Measurements from ENCODE around the gene PSPN. TPM values are rescaled to one million over a fixed set of nuclear protein-coding genes. Genes with fewer than 3 reads are reported as not detected.

Gene PSPN, protein sequence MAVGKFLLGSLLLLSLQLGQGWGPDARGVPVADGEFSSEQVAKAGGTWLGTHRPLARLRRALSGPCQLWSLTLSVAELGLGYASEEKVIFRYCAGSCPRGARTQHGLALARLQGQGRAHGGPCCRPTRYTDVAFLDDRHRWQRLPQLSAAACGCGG
- 1 to 10 TPM; 1.9 to 3.5 (median 3.0) TPM for polyA plus RNA-seq (ENCODE audit: insufficient read length in 4 of 4)

DNA sequence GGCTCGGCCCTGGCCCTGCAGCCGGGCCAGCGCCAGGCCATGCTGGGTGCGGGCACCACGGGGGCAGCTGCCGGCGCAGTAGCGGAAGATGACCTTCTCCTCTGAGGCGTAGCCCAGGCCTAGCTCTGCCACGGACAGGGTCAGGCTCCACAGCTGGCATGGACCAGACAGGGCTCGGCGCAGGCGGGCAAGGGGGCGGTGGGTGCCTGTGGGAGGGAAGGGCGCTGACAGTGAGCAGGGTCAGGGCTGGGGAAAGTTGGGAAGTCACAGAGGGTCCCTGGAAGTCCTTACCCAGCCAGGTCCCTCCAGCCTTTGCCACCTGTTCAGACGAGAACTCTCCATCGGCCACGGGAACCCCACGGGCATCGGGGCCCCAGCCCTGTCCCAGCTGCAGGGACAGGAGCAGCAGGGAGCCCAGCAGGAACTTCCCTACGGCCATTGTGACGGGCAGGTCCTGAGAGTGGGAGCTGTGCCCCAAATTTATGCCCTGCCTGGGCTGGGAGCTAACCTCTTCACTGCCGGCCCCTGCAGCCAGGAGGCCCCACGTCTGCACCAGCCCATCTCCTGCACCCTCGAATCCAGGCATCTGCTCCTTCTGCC, at the start of gene PSPN:
PSPN (minus strand) TSS at position 523 of the 600 bp plus-strand sequence; CDS start at position 439, 84 bp downstream.
- DNase-seq (ENCODE audit: low read depth in 4 of 4, low spot score in 2 of 4): no peak

DNA sequence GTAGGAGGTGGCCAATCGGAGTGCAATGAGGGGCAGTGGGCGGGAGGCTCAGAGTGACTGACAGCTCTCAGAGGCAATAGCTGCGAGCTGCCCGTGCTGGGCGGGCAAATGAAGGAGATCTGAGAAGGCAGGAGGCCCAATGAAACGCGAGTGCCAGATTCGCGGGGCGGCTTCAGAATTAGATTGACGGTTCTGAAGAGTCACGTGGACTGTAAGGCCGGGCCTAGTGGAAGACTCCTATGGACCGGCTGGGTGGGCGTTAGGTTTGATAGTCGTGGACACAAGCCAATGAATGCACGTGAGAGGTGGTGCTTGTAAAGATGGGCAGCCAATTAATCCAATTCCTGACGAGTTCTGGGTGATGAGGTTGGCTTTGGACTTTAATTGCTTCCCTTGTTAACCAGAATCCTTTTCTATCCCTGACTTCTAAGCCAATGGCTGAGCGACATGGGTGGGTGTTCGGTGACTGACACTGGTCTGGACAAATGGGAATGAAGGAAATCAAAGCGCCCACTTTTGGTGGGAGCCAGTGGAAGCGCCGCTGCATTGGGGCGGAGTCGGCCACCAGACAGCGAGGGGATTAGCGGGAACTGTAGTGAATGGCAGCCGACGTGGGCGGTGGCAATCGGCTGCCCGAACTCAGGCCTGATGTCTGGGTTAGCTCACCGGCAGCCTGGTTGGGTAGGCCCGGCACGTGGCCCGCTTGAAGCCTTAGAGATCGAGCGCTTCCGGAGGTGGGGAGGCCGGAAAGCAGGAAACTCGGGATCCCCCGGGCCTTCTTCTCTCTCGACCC, 49.4 kb upstream of the PSPN start:
- peak; percentile 100 for DNase-seq (ENCODE audit: low read depth in 4 of 4, low spot score in 2 of 4)

DNA sequence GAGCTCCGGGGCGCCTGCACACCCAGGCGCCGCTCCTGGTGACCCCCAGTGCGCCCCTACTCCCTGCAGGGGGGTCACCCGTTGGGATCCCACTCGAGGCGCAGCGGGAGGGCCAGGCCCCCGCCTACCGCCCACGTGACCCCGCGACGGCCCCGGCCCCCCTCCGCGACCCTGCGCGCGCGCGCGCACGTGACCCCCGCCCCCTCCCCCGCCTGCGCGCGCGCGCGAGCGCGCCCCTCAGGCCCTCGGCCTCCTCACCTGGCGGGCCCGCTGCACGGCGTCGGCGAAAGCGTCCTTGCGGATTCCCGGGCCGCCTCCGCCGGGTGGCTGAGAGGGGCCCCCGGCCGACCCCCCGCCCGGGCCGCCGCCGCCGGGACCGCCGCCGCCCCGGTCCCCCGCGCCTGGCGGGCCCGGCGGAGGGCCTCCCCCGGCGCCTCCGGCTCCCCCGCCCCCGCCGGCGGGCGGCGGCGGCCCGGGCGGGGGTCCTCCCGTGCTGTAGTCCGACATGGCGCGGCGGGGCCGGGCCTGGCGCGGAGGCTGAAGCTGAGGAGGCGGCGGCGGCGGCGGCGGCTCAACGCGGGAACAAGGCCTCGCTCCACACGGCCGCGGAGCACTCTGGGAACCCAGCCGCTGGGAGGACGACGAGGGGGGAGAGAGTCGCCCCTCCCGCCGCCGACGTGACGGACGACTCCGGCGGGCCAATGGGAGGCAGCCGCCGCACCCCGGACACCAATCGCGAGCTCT, 48.6 kb upstream of the PSPN start, which contains the start of gene KHSRP:
KHSRP (minus strand) TSS at position 617 of the 744 bp plus-strand sequence; CDS start at position 507, 110 bp downstream.
- no peak for DNase-seq (ENCODE audit: low read depth in 4 of 4, low spot score in 2 of 4)

DNA sequence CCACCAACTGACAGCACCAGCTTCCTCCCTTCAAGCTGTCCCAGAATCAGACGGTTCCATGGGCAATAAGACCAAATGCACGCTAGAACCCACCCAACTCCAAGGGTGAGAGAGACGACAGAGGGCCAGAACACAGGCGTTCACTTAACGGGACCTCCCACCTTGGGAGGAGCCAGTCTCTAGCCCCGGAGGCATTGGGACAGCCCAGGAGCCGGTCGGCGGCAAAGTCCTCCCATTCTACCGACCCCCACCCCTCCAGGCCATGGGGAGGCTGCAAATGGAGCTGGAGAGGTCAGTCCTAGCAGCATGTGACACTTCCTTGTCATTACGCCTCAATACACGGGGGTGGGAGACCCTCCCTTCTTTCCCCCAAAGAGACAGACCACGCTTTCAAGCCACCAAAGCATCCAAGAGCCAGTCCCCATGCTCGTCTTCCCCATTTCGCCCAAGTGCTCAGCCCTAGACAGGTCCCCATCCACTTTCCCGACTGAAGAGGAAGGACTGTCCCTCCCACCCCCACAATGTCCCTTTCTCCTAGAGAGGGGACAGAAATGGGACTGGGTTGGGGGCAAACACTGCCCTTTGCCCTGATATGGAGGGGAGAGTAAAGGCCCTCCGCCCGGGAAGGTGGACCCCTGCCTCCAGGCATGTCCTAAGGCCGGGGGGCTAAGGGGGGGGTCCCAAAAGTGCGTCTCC, 47.9 kb upstream of the PSPN start:
- no peak for DNase-seq (ENCODE audit: low read depth in 4 of 4, low spot score in 2 of 4)

DNA sequence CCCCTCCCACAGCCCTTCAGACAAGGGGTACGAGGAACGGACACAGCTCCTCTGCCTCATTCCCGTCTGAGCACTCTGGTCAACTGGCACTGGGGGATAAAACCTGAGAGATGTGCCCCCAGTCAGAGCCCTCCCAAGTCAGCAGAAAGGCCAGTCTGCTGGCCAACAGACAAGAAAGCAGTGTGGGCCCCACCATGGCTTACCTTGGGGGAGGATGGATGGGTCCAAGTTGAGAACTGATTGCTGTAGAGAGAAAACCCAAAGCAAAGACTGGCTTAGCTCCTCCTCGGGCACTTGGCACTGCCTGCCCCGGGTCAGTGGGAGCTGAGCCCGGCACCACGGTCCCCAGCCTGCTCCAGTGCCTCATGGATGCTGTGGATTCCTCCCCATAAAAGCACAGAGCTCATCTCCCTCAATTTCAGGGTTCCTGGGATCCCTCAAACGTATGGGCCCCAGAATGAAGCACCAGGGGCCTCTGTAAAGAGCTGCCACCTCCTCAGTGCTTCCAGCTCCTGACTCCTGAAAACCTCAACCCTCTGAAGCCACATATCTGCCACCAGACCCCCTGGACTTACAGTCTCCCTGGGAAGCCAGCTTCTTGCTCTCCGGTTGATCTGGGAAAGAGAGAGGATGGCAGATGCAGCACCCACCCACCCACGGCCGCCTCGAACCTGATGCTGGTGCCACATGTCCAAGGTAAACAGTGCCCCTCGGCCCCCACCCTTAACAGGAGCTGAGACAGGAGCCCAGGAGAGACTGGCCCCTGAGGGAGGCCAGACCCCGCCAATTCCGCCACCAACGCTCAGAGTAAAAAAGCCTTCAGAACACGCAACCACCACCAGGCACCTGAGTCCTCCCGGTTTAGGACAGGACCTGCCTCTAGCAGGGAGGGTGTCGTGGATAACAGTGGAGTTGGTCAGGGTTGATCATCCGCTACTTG, 45.6 kb upstream of the PSPN start:
- no peak for DNase-seq (ENCODE audit: low read depth in 4 of 4, low spot score in 2 of 4)

DNA sequence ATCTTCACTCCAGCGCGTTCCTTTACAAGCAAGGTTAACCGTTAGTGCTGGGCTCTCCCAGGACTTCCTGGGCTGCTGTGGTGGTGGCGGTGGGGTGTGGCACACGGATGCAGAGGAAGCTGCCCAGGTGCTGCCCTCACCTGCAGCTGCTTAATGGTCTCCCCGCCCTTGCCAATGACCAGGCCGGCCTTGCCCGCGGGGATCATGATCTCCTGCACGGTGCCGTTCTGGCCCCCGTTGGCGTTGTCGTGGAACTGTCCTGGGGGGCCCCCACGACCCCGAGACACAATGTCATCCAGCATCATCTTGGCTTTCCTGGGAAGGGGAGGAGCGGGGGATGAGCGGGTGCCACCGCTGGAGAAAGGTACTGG, 42.8 kb upstream of the PSPN start:
- DNase-seq (ENCODE audit: low read depth in 4 of 4, low spot score in 2 of 4): no peak

DNA sequence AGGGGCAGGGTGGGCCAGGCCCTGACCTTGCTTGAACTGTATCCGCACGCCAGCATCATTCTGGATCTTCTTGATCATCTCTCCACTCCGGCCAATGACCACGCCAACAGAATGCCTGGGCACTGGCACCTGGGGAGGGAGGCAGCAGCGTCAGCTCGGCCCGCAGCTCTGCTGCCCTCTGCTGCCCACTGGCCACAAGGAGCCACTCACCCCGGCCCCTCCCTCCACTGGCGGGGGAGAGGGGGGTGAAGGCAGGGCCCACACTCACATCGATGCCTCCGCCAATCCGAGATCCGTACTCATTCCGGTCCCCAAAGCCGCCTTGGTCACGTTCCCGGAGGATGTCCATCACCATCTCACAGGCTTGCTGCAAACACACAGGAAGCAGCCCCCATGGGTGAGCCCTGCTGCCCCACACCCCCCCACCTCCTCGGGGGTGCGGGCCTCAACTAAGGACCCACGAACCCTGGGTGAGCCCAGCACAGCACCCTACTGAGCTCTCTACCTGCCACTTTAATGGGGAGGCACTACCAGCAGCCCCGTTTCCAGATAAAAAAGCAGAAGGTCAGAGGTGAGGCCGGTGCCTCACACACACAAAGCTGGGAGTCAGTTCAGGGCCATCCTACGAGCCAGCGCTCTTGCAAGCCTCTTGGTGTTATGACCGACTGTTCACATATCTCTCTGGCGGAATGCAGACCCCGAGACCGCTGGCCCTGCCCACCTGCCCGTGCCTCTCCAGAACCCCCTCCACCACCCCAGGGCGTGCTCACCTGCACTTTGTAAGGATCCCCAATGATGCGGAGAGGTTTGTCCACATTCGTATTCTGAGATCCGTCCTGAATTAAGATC, 42.2 kb upstream of the PSPN start:
- no peak for DNase-seq (ENCODE audit: low read depth in 4 of 4, low spot score in 2 of 4)

DNA sequence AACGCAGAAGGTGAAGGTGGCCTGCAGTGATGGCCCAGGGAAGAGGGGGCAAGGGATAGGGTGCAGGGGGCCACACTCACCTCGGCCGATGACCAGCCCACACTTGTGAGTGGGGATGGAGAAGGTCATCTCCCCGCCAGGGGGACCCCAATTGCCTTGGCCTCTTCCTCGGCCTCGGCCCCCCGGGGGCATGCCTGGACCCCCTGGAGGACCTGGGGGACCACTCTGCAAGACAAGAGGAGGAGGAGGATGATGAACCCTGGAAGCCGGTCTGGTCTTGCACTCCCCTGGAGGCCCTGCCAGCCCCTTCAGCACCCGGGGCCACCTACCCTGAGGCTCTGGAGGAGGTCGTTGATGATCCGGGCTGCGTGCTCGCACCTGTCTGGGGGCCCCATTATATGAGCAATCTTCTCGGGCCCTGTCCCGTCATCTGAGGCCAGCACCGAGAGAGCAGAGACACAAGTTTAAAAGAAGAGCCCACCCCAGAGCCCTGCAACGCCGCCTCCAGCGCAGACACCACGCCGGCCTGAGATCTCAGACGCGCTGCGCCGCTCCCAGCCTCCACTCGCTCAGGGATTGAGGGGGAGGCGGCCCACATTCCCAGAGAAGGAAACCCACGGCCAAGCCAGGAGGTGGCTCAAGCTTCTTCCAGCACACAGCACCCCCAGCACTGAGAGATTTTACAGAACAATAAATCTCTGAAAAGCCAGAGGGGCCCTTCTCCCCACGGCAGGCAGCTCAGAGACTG, 41.1 kb upstream of the PSPN start:
- DNase-seq (ENCODE audit: low read depth in 4 of 4, low spot score in 2 of 4): no peak

DNA sequence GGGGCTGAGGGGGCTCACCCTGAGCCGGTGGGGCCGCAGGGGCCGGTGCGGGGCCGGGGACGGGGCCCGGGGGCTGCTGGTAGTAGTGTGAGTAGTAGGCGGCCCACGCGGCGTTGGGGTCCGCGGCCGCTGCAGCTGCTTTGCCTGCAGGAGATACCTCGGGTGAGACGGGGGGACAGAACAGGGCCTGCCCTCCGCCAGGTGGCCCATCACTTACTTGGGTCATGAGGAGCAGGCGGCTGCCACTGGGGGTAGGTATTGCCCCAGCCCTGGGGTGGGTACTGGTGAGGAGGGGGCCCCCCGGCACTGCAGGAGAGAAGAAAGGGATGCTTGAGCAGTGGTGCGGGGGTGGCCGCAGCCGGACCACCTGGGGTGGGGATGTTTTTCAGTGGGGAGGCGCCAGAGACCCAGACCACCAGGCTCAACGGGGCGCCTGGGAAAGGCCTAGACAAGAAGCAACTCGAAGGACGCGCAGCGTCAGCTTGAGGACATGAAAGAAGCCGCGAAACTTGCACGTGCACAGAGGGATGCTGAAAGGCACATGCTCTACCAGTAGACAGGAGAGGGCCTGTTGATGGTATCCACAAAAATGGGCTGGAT, 40.0 kb upstream of the PSPN start:
- no peak for DNase-seq (ENCODE audit: low read depth in 4 of 4, low spot score in 2 of 4)

DNA sequence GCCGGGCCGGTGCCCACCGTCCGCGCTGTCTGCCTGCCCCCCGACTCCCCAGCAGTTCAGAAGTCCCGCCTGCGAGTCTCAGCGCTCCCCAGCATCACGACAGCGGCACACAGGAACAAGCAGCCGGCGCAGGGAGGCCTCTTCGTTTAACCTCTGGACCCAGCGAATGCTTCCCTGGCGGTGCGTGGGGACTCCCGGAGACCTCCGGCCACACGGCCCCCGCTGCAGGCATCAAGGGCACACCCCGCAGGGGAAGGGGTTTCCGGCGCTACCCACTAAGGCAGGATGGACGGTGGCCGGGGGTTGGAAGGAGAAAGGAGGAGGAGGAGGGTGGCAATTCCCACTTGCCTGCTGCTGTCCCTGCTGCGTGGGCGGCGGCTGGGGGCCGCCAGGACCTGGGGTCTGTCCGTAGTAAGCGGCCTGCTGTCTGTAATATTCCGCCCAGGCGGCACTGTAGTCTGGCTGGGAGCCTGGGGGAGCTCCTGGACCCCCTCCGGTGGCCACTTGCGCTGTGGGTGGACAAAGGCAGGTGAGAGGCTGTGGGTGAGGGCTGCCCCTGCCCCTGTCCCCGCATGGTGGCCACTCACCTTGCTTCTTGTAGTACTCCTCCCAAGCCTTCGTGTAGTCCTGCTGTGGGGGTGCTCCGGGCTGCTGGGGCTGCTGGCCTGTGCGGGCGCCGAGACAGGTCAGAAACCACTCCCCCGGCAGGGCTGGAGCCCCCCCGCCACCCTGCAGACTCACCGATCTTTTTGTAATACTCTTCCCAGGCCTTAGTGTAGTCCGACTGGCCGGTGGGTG, 39.3 kb upstream of the PSPN start:
- no peak for DNase-seq (ENCODE audit: low read depth in 4 of 4, low spot score in 2 of 4)

DNA sequence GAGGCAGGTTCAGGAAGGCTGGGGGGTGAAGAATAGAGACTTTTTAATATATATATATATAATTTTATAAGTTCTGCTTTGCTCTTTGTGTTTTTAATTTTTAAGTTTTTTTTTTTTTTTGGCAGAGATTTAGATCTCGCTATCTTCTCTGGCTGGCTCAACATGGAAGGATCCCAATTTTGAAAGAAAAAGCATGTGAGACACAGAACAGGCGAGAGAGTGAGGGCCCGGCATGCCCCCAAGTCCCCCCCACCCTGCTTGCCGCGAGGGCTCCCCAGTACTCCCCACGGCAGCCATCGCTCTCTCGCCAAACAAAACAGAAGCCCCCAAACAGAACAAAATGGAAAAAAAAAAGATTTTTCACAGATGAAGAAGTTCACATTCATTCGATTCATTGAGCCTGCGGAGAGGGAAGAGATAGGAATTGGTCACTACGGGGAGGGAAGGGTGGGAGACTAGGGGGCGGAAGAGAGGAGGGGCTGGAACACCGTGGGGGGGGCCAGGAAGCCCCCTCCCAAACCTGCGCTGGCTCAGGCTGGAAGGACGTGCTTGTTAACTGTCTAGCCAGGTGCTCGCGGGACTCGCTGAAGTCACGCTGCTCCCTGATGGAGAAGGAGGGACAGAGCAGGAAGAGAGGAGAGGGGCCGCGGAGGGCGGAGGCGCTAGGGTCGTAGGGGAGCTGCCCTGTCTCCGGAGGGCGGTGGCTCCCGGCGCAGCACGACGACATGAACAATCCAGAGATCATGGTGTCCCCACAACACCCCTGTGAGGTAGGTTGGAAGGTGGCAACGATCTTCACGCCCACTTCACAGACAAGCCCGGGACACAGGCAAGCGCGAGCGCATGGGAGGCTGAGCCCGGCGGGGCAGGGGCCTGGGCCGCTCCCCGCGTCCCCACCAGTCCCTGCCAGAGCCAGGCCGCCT, 38.2 kb upstream of the PSPN start:
- DNase-seq (ENCODE audit: low read depth in 4 of 4, low spot score in 2 of 4): no peak

DNA sequence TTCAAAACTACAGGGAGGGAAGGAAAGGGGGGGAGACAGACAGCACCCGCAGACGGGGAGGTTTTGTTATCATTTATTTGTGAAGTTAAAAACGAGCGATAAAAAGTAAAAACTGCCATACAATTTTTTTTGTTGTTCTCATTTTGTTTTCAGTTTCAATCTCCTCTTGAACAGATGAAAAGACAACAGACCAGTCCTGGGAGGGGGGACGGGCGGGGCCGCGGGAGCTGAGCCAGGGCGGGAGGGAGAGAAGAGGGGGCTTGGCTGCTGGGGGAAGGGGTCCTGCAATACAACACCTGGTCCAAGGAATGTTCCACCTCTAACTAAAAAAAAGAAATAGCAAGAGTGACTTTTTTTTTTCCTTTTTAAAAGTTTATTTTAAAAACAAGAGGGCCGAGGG, 37.6 kb upstream of the PSPN start:
- no peak for DNase-seq (ENCODE audit: low read depth in 4 of 4, low spot score in 2 of 4)

DNA sequence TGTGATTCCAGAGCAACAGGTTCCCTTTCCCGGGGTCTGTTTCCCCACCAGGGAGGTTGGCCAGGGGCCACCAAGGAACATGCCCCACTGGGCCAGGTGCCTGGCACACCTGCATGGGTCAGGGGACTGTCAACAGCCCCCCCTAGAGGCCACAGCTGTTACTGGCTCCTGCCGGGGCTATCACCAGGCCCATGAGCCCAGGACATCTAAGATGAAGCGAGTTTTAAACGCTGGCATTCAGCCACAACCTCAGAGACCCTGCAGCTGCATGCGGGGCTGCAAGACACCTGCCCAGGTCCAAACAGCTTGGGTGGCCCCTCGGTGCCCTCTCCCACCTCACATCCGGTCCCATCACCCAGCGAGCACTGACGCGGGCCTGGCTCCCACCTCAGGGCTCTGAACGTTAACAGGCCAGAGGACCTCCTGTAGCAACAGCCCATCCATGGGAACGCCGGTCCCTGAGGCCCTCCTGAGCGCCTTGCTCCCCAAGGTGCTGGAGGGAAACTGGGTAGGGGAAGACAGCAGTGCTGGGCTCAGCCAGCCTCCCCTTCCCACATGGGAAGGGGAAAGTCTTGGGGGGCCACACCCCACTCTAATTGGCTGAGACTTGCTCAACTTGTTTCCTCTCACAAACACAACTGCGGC, 36.8 kb upstream of the PSPN start:
- no peak for DNase-seq (ENCODE audit: low read depth in 4 of 4, low spot score in 2 of 4)

DNA sequence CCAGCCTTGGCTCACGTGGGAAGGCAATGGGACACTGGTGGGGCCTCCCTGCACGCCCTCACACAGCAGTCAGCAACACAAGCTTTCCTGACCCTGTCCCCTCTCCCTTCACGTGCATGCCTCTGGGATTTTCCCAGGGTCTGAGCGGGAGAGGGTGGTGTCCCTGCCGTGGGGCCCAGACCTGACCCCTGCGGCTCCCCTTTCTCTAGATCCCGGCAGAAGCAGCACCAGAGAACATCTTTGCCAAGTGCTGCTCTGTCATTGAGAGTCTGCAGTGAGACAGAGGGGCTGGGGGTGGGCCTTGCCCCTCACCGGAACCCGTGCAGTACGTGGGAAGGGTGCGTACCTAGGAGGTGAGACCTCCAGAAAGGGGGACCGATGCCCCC, 36.3 kb upstream of the PSPN start:
- no peak for DNase-seq (ENCODE audit: low read depth in 4 of 4, low spot score in 2 of 4)

DNA sequence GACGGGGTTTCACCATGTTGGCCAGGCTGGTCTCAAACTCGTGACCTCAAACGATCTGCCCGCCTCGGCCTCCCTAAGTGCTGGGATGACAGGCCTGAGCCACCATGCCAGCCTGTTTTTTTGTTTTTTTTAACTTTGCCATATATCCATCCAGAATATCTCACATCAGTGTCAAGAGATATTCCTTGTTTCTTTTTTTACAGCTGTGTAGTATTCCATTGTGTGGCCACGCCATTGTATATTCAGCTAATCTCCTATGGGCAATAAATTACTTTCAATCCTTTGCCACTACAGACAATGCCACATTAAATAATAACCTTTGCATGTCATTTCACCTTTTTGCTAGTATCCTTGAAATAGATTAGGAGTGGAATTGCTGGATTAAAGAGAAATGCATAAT, 33.6 kb upstream of the PSPN start:
- no peak for DNase-seq (ENCODE audit: low read depth in 4 of 4, low spot score in 2 of 4)
